HG02763 (cell line): ENCODE results near the gene STARD6.
"Not testable (repeated sequence)": the region's sequence is repeated elsewhere in the genome, so short reads cannot be mapped to it uniquely, and the experiment has no call there.

Source experiments
- ATAC-seq: cut with Tn5 transposase; IDR thresholded peaks from one replicate; pipeline ENCODE4 v1.9.1; 2021; ENCODE audit warnings: mild to moderate bottlenecking, moderate library complexity; ENCODE audit not compliant: unreplicated experiment

Gene STARD6

GRCh38 chr18:54351186-54351585 lies 6.5 kb downstream of the STARD6 start:
- ATAC-seq = no peak

GRCh38 chr18:54338230-54338629 lies 19.4 kb downstream of the STARD6 start:
- ATAC-seq = no peak

GRCh38 chr18:54335638-54336173 lies 22.0 kb downstream of the STARD6 start:
- ATAC-seq = no peak

GRCh38 chr18:54330768-54331548 lies 26.7 kb downstream of the STARD6 start:
- no peak for ATAC-seq

- no peak for ATAC-seq
These were observed 27.9 kb downstream of the STARD6 start for GRCh38 chr18:54329787-54330186.

- no peak for ATAC-seq
These were observed 29.8 kb downstream of the STARD6 start for GRCh38 chr18:54327818-54328217.

GRCh38 chr18:54323970-54324369 lies 33.7 kb downstream of the STARD6 start:
- ATAC-seq = no peak

GRCh38 chr18:54323561-54323960 lies 34.1 kb downstream of the STARD6 start:
- ATAC-seq = no peak

GRCh38 chr18:54316071-54316820 lies 41.4 kb downstream of the STARD6 start:
- ATAC-seq = no peak

GRCh38 chr18:54309564-54309963 lies 48.1 kb downstream of the STARD6 start:
- ATAC-seq = not testable (repeated sequence)

- no peak for ATAC-seq
These were observed 54.2 kb downstream of the STARD6 start for GRCh38 chr18:54303408-54303807.

GRCh38 chr18:54298991-54299390 lies 58.7 kb downstream of the STARD6 start:
- not testable (repeated sequence) for ATAC-seq

- ATAC-seq = no peak
These were observed 61.6 kb downstream of the STARD6 start for GRCh38 chr18:54296062-54296461.

GRCh38 chr18:54294274-54294673 lies 63.4 kb downstream of the STARD6 start:
- no peak for ATAC-seq

GRCh38 chr18:54284981-54285785 lies 72.5 kb downstream of the STARD6 start:
- ATAC-seq = peak; percentile 99

GRCh38 chr18:54284535-54284934 lies 73.1 kb downstream of the STARD6 start:
- ATAC-seq = peak; percentile 20

GRCh38 chr18:54280220-54280569 lies 77.5 kb downstream of the STARD6 start:
- ATAC-seq = no peak

GRCh38 chr18:54279477-54280219 lies 78.0 kb downstream of the STARD6 start:
- no peak for ATAC-seq

GRCh38 chr18:54278615-54279014 lies 79.0 kb downstream of the STARD6 start:
- ATAC-seq = no peak

- no peak for ATAC-seq
These were observed 79.8 kb downstream of the STARD6 start for GRCh38 chr18:54277899-54278298.
